Activated CD4-positive, alpha-beta T cell treated with anti-CD3 and anti-CD28 coated beads, Interleukin-2, amount 10 ng/mL, durations not matched to agents 24 days and 14 days (primary cell): ENCODE results near the gene CCNYL1. TPM values are rescaled to one million over a fixed set of nuclear protein-coding genes. Genes with fewer than 3 reads are reported as not detected.
"Not testable (repeated sequence)": the region's sequence is repeated elsewhere in the genome, so short reads cannot be mapped to it uniquely, and the experiment has no call there.

Experiments used
- DNase-seq: peaks from one replicate; pipeline ENCODE4 v3.0.0; 2022
- H3K27ac Mint-ChIP-seq: one replicate; pipeline ENCODE4 v1.8.0; 2022; ENCODE audit warnings: mild to moderate bottlenecking, mixed read lengths
- H3K27me3 Mint-ChIP-seq: one replicate; pipeline ENCODE4 v1.8.0; 2022; ENCODE audit warnings: mixed read lengths
- H3K36me3 Mint-ChIP-seq: one replicate; pipeline ENCODE4 v1.8.0; 2022; ENCODE audit warnings: low read depth, mild to moderate bottlenecking, mixed read lengths
- H3K4me1 Mint-ChIP-seq: one replicate; pipeline ENCODE4 v1.8.0; 2021; ENCODE audit warnings: mixed read lengths
- H3K4me3 Mint-ChIP-seq: one replicate; pipeline ENCODE4 v1.8.0; 2022; ENCODE audit warnings: mild to moderate bottlenecking, moderate library complexity, mixed read lengths
- H3K9me3 Mint-ChIP-seq: one replicate; pipeline ENCODE4 v1.8.0; 2021; ENCODE audit warnings: mixed read lengths
- intact Hi-C: fragments of 100-400 bp; cut with micrococcal nuclease; formaldehyde crosslinking; loops from one replicate; pipeline ENCODE4 v1.15.1; 2023
- total RNA-seq: library from RNA; stranded (reverse); gene quantifications from 2 replicates; pipeline ENCODE4 v1.2.3, GENCODE V29; 2022

Gene CCNYL1
- total RNA-seq, 1 donor from 2014 or later: 8.7 TPM

- H3K4me1 Mint-ChIP-seq: peaks cover 3% of the 10 kb centered on the region
- H3K9me3 Mint-ChIP-seq: no peaks in the 10 kb centered on the region
- DNase-seq: no peak
- peaks cover 3% of the 10 kb centered on the region for H3K27me3 Mint-ChIP-seq
- no peak overlapping the region for H3K4me3 Mint-ChIP-seq
- intact Hi-C loops: no loop called here
- no peaks in the 10 kb centered on the region for H3K36me3 Mint-ChIP-seq
- no peak overlapping the region for H3K27ac Mint-ChIP-seq
These were observed 22.8 kb upstream of the CCNYL1 start for GRCh38 chr2:207688597-207688996.

GRCh38 chr2:207690845-207691461 is 20.5 kb upstream of the CCNYL1 start:
- H3K9me3 Mint-ChIP-seq, intact Hi-C loops, H3K4me3 Mint-ChIP-seq, H3K27me3 Mint-ChIP-seq, DNase-seq, H3K27ac Mint-ChIP-seq, H3K36me3 Mint-ChIP-seq, H3K4me1 Mint-ChIP-seq: not testable (repeated sequence)

- peak; percentile 80 for DNase-seq
- intact Hi-C loops: no loop called here
- Mint-ChIP-seq H3K4me1 (peaks cover 3% of the 10 kb centered on the region), H3K4me3 (no peak overlapping the region), H3K9me3 (no peaks in the 10 kb centered on the region), H3K27me3 (peaks cover 5% of the 10 kb centered on the region), H3K36me3 (no peaks in the 10 kb centered on the region), H3K27ac (no peak overlapping the region)
These were observed 19.0 kb upstream of the CCNYL1 start for GRCh38 chr2:207692206-207693065.

GRCh38 chr2:207693641-207694249 is 17.7 kb upstream of the CCNYL1 start:
- no peak overlapping the region for H3K4me3 Mint-ChIP-seq
- DNase-seq: no peak
- no peak overlapping the region for H3K27ac Mint-ChIP-seq
- no peaks in the 10 kb centered on the region for H3K36me3 Mint-ChIP-seq
- no peaks in the 10 kb centered on the region for H3K9me3 Mint-ChIP-seq
- H3K4me1 Mint-ChIP-seq: no peaks in the 10 kb centered on the region
- intact Hi-C loops: no loop called here
- H3K27me3 Mint-ChIP-seq: peaks cover 5% of the 10 kb centered on the region

- no peaks in the 10 kb centered on the region for H3K9me3 Mint-ChIP-seq
- H3K27me3 Mint-ChIP-seq: peaks cover 5% of the 10 kb centered on the region
- H3K4me3 Mint-ChIP-seq: no peak overlapping the region
- intact Hi-C loops: no loop called here
- H3K4me1 Mint-ChIP-seq: no peaks in the 10 kb centered on the region
- H3K36me3 Mint-ChIP-seq: no peaks in the 10 kb centered on the region
- no peak overlapping the region for H3K27ac Mint-ChIP-seq
- DNase-seq: no peak
These were observed 16.6 kb upstream of the CCNYL1 start for GRCh38 chr2:207694811-207695281.

GRCh38 chr2:207695293-207695692 is 16.1 kb upstream of the CCNYL1 start:
- no peak overlapping the region for H3K4me3 Mint-ChIP-seq
- no peaks in the 10 kb centered on the region for H3K9me3 Mint-ChIP-seq
- H3K27me3 Mint-ChIP-seq: peaks cover 5% of the 10 kb centered on the region
- no peaks in the 10 kb centered on the region for H3K36me3 Mint-ChIP-seq
- H3K4me1 Mint-ChIP-seq: no peaks in the 10 kb centered on the region
- intact Hi-C loops: no loop called here
- no peak for DNase-seq
- H3K27ac Mint-ChIP-seq: no peak overlapping the region

GRCh38 chr2:207696911-207697310 is 14.5 kb upstream of the CCNYL1 start:
- H3K27me3 Mint-ChIP-seq, H3K4me3 Mint-ChIP-seq, H3K36me3 Mint-ChIP-seq, H3K4me1 Mint-ChIP-seq, H3K27ac Mint-ChIP-seq, intact Hi-C loops, DNase-seq, H3K9me3 Mint-ChIP-seq: not testable (repeated sequence)

GRCh38 chr2:207697411-207697810 is 14.0 kb upstream of the CCNYL1 start:
- no peak for DNase-seq
- H3K27ac Mint-ChIP-seq: no peak overlapping the region
- no peaks in the 10 kb centered on the region for H3K36me3 Mint-ChIP-seq
- intact Hi-C loops: no loop called here
- no peak overlapping the region for H3K4me3 Mint-ChIP-seq
- no peaks in the 10 kb centered on the region for H3K9me3 Mint-ChIP-seq
- H3K27me3 Mint-ChIP-seq: peaks cover 5% of the 10 kb centered on the region
- H3K4me1 Mint-ChIP-seq: no peaks in the 10 kb centered on the region

GRCh38 chr2:207698301-207698700 is 13.1 kb upstream of the CCNYL1 start:
- intact Hi-C loops: no loop called here
- DNase-seq: no peak
- Mint-ChIP-seq H3K4me3 (no peak overlapping the region), H3K9me3 (no peaks in the 10 kb centered on the region), H3K27ac (no peak overlapping the region), H3K27me3 (peaks cover 4% of the 10 kb centered on the region), H3K4me1 (no peaks in the 10 kb centered on the region), H3K36me3 (no peaks in the 10 kb centered on the region)

- no peak overlapping the region for H3K4me3 Mint-ChIP-seq
- intact Hi-C loops: no loop called here
These were observed 7.4 kb upstream of the CCNYL1 start for GRCh38 chr2:207704078-207704477.

GRCh38 chr2:207704671-207705070 is 6.8 kb upstream of the CCNYL1 start:
- Mint-ChIP-seq H3K9me3 (no peaks in the 10 kb centered on the region), H3K27me3 (no peaks in the 10 kb centered on the region), H3K27ac (no peak overlapping the region), H3K4me3 (no peak overlapping the region), H3K4me1 (peaks cover 7% of the 10 kb centered on the region), H3K36me3 (no peaks in the 10 kb centered on the region)
- DNase-seq: no peak
- intact Hi-C loops: no loop called here

More at GRCh38 chr2:207704078-207704477, 7.4 kb upstream of the CCNYL1 start:
- Mint-ChIP-seq H3K27me3 (no peaks in the 10 kb centered on the region), H3K4me1 (peaks cover 5% of the 10 kb centered on the region), H3K27ac (no peak overlapping the region), H3K36me3 (no peaks in the 10 kb centered on the region), H3K9me3 (no peaks in the 10 kb centered on the region)
- DNase-seq: no peak

GRCh38 chr2:207706936-207707860 is 4.2 kb upstream of the CCNYL1 start:
- Mint-ChIP-seq H3K4me3 (no peak overlapping the region), H3K27me3 (no peaks in the 10 kb centered on the region), H3K9me3 (no peaks in the 10 kb centered on the region), H3K4me1 (peaks cover 12% of the 10 kb centered on the region), H3K36me3 (no peaks in the 10 kb centered on the region), H3K27ac (no peak overlapping the region)
- no peak for DNase-seq
- intact Hi-C loops: no loop called here

- no peaks in the 10 kb centered on the region for H3K27me3 Mint-ChIP-seq
- peaks cover 9% of the 10 kb centered on the region for H3K36me3 Mint-ChIP-seq
- intact Hi-C loops: loop anchor here (1.0 to 10.0 kb wide), 6 partner anchors 57 to 1627 kb away; partner anchors contain the start of genes FASTKD2, FZD5, INO80D and MDH1B
- no peaks in the 10 kb centered on the region for H3K9me3 Mint-ChIP-seq
- H3K4me1 Mint-ChIP-seq: peaks cover 22% of the 10 kb centered on the region
- peak overlapping the region; percentile 100 for H3K4me3 Mint-ChIP-seq
- H3K27ac Mint-ChIP-seq: peak overlapping the region; percentile 88
- peak; percentile 86 for DNase-seq
These were observed 500 bp downstream of the CCNYL1 start for GRCh38 chr2:207711750-207712530.
